HepG2 (cell line): ENCODE results near the gene STMN1. TPM values are rescaled to one million over a fixed set of nuclear protein-coding genes. Genes with fewer than 3 reads are reported as not detected.
A peak's percentile ranks its signal among the peaks of the same experiment; 100 is the strongest.

Experiments used
- ATAC-seq: fragments of 200-7000 bp; cut with Tn5 transposase; 3 replicates; pipeline ENCODE4 v1.9.1; 2020; ENCODE audit warnings: mild to moderate bottlenecking, moderate library complexity
- BruUV-seq: library from RNA; stranded (reverse); fragments of 400-500 nt; replicated peaks from 2 replicates; lab custom pipeline; 2021; lab: Mats Ljungman, UMichigan
- CTCF ChIA-PET: fragments of 300-600 bp; formaldehyde crosslinking; extraction: SDS; loops from one replicate; lab custom pipeline; 2021; ENCODE audit warnings: low total read pairs, inconsistent platforms, low intra/inter-chr PET ratio; lab: Yijun Ruan, JAX
- POLR2A ChIA-PET: fragments of 350-600 bp; sonication (Branson Sonifier 250); formaldehyde crosslinking; loops from one replicate; lab custom pipeline; 2020; ENCODE audit warnings: antibody characterized with exemption, inconsistent platforms; lab: Yijun Ruan, JAX
- DNase-seq: peaks from one replicate; pipeline ENCODE4 v3.0.0-alpha.2; 2015; ENCODE audit warnings: low spot score
- FAIRE-seq: peaks from 3 replicates; lab custom pipeline; 2011; peaks lifted over from hg19 to GRCh38; lab: Jason Lieb, UNC
- H2AFZ ChIP-seq: one replicate; pipeline ENCODE4 v1.6.1; 2011; ENCODE audit warnings: low read length, inconsistent platforms
- H3K27ac ChIP-seq: fragments of 300-600 bp; 3 replicates; pipeline ENCODE4 v1.8.0; 2011; ENCODE audit warnings: mixed run types, mild to moderate bottlenecking, mixed read lengths, low read length, inconsistent platforms; ENCODE audit not compliant: insufficient read depth; ENCODE audit errors: extremely low read length
- H3K27me3 ChIP-seq, 2 experiments: fragments of 200-600 bp in 1 of 2; 2 replicates in 1 of 2; 3 replicates in 1 of 2; pipeline versions ENCODE4 v1.6.0 to v1.8.0; 2011; ENCODE audit warnings: low read length in 2 of 2, mild to moderate bottlenecking in 2 of 2, moderate library complexity in 2 of 2, inconsistent platforms in 1 of 2; ENCODE audit not compliant: insufficient read depth in 2 of 2, control insufficient read depth in 1 of 2
- H3K36me3 ChIP-seq, 2 experiments: fragments of 200-600 bp in 1 of 2; replicated peaks in 1 of 2; 2 replicates in 1 of 2; 3 replicates in 1 of 2; pipeline versions ENCODE4 v1.5.1 to v1.8.0; 2011; ENCODE audit warnings: low read length in 2 of 2, inconsistent platforms in 1 of 2; ENCODE audit not compliant: insufficient read depth in 2 of 2, control insufficient read depth in 1 of 2
- H3K4me1 ChIP-seq: 2 replicates; pipeline ENCODE4 v1.5.1; 2012; ENCODE audit warnings: low read length, inconsistent platforms; ENCODE audit not compliant: insufficient read depth
- H3K4me2 ChIP-seq: 2 replicates; pipeline ENCODE4 v1.6.0; 2011; ENCODE audit warnings: low read depth, low read length, inconsistent platforms
- H3K4me3 ChIP-seq, 3 experiments: fragments of 200-600 bp in 1 of 3; sonication (generic), shearing (Covaris generic) in 1 of 3; replicated peaks in 1 of 3; 2 replicates each; pipeline ENCODE4 v1.5.1; 2011 to 2016; ENCODE audit warnings: low read length in 3 of 3, inconsistent platforms in 2 of 3, low read depth in 2 of 3, mild to moderate bottlenecking in 2 of 3, control low read depth in 1 of 3, mixed read lengths in 1 of 3; ENCODE audit not compliant: insufficient read depth in 1 of 3
- H3K79me2 ChIP-seq: one replicate; pipeline ENCODE4 v1.6.1; 2011; ENCODE audit warnings: low read length, inconsistent platforms; ENCODE audit not compliant: insufficient read depth
- H3K9ac ChIP-seq: 2 replicates; pipeline ENCODE4 v1.6.0; 2011; ENCODE audit warnings: mild to moderate bottlenecking, low read depth, low read length, inconsistent platforms; ENCODE audit not compliant: insufficient read depth
- H3K9me3 ChIP-seq: 2 replicates; pipeline ENCODE4 v1.5.1; 2012; ENCODE audit warnings: mild to moderate bottlenecking, low read length
- H4K20me1 ChIP-seq: 2 replicates; pipeline ENCODE4 v1.6.0; 2011; ENCODE audit warnings: inconsistent platforms, mild to moderate bottlenecking, low read length, moderate library complexity; ENCODE audit not compliant: insufficient read depth
- FOXP1 ChIP-seq, 2 experiments: fragments of 450-650 bp in 1 of 2; IDR thresholded peaks; 2 replicates each; pipeline ENCODE4 v1.6.1; 2017 to 2018; ENCODE audit warnings: antibody characterized with exemption in 1 of 2
- HNRNPLL ChIP-seq: fragments of 200-400 bp; formaldehyde crosslinking; IDR thresholded peaks from 2 replicates; pipeline ENCODE4 v1.6.1; 2017; ENCODE audit warnings: mild to moderate bottlenecking, low read depth, low read length; ENCODE audit not compliant: poor library complexity, severe bottlenecking
- NFIB ChIP-seq: sonication (generic); formaldehyde crosslinking; IDR thresholded peaks from 2 replicates; pipeline ENCODE4 v1.9.0; 2021; ENCODE audit warnings: missing genetic modification reagents, mild to moderate bottlenecking, borderline replicate concordance
- TBX3 ChIP-seq: fragments of 450-650 bp; IDR thresholded peaks from 2 replicates; pipeline ENCODE4 v1.6.1; 2017; ENCODE audit warnings: antibody characterized with exemption, mild to moderate bottlenecking, inconsistent platforms, borderline replicate concordance
- ZNF121 ChIP-seq: sonication (generic); formaldehyde crosslinking; IDR thresholded peaks from 2 replicates; pipeline ENCODE4 v1.5.0; 2020; ENCODE audit warnings: mild to moderate bottlenecking, missing genetic modification reagents
- WGBS: methylation state at CpG from one replicate; pipeline ENCODE4 v1.1.6; 2017; ENCODE audit warnings: low lambda C conversion rate; 5-methylcytosine and 5-hydroxymethylcytosine counted together
- in situ Hi-C: cut with HindIII; loops from 2 replicates; pipeline ENCODE4 v1.10.0; 2017; ENCODE audit warnings: low pct_unique_long_range_greater_than_20kb; ENCODE audit not compliant: extremely low pct_ligation_motif_present
- intact Hi-C: fragments of 100-400 bp; cut with micrococcal nuclease; formaldehyde crosslinking; loops from one replicate; pipeline ENCODE4 v1.10.0; 2022; ENCODE audit not compliant: unreplicated experiment
- polyA plus RNA-seq, 8 experiments: library from polyadenylated mRNA; depleted of rRNA in 3 of 8; stranded (reverse) in 7 of 8; unstranded in 1 of 8; fragments of >200 nt; fragmentation: Illumina TruSeq in 4 of 8; extraction: Trizol in 4 of 8; gene quantifications; 2 replicates each; pipeline versions ENCODE4 v1.2.1 to v1.2.3, GENCODE V29; 2011 to 2016; ENCODE audit warnings: low read depth in 4 of 8, missing spikeins in 1 of 8, mixed read lengths in 1 of 8; ENCODE audit not compliant: insufficient read depth in 1 of 8
- total RNA-seq, 5 experiments: library from RNA; depleted of rRNA; stranded (reverse); fragments of >200 nt; fragmentation: Illumina TruSeq; extraction: Trizol; gene quantifications; 2 replicates each; pipeline ENCODE4 v1.2.3, GENCODE V29; 2016; ENCODE audit warnings: low read depth in 1 of 5
- TF ChIP-seq, protein P1 (sequence below): sonication (generic); formaldehyde crosslinking; IDR thresholded peaks from 2 replicates; pipeline ENCODE4; 2020; ENCODE audit warnings: missing genetic modification reagents, mild to moderate bottlenecking, borderline replicate concordance

STMN1 gene
- total and polyA plus RNA-seq, 2 of the 13 experiments (the other 11 are each of a cell fraction or from before 2014, with no cell fraction given): 45.9 to 409 TPM

- POLR2A ChIA-PET: interaction anchor here (5.4 kb wide), 1 partner anchor 11 kb away, joined by 32 read pairs; the partner anchor contains the start of gene PAQR7
- Histone ChIP-seq H3K9me3 (no peaks in the 10 kb centered on the region), H2AFZ (no peak overlapping the region), H3K9ac (no peak overlapping the region), H3K79me2 (no peaks in the 10 kb centered on the region), H3K27ac (no peak overlapping the region), H3K36me3 (peaks cover 8 to 15% of the 10 kb centered on the region in 2 experiments; a peak in 4 of 5 replicates), H3K4me1 (peaks cover 72% of the 10 kb centered on the region), H3K27me3 (no peaks in the 10 kb centered on the region), H3K4me3 (no peak overlapping the region), H3K4me2 (no peak overlapping the region), H4K20me1 (no peaks in the 10 kb centered on the region)
- BruUV-seq: no TSS peak
- no peak for ATAC-seq
- FAIRE-seq: no peak
- in situ Hi-C loops (no loop called here), intact Hi-C loops (no loop called here)
- CTCF ChIA-PET: no interaction called here
- 94% methylated on average over 3 of the region's 3 CpGs for WGBS
- TF ChIP-seq, protein P1, sequence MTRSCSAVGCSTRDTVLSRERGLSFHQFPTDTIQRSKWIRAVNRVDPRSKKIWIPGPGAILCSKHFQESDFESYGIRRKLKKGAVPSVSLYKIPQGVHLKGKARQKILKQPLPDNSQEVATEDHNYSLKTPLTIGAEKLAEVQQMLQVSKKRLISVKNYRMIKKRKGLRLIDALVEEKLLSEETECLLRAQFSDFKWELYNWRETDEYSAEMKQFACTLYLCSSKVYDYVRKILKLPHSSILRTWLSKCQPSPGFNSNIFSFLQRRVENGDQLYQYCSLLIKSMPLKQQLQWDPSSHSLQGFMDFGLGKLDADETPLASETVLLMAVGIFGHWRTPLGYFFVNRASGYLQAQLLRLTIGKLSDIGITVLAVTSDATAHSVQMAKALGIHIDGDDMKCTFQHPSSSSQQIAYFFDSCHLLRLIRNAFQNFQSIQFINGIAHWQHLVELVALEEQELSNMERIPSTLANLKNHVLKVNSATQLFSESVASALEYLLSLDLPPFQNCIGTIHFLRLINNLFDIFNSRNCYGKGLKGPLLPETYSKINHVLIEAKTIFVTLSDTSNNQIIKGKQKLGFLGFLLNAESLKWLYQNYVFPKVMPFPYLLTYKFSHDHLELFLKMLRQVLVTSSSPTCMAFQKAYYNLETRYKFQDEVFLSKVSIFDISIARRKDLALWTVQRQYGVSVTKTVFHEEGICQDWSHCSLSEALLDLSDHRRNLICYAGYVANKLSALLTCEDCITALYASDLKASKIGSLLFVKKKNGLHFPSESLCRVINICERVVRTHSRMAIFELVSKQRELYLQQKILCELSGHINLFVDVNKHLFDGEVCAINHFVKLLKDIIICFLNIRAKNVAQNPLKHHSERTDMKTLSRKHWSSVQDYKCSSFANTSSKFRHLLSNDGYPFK (CRISPR knock-in tag): no peak
- TF ChIP-seq ZNF121 (CRISPR knock-in tag): peak; percentile 72
- TF ChIP-seq NFIB: no peak
- no peak for TF ChIP-seq TBX3
- TF ChIP-seq FOXP1 (IDR thresholded peaks at IDR 0.05): no peak
- no peak for TF ChIP-seq FOXP1 (CRISPR knock-in tag; IDR thresholded peaks at IDR 0.05)
- no peak for TF ChIP-seq HNRNPLL
- no peak for DNase-seq
Observed at GRCh38 chr1:25864434-25864833, 41.8 kb downstream of the STMN1 start.
